H1 (cell line): Measurements from ENCODE around the gene RGS9BP. TPM values are rescaled to one million over a fixed set of nuclear protein-coding genes. Genes with fewer than 3 reads are reported as not detected.
A peak's percentile ranks its signal among the peaks of the same experiment; 100 is the strongest.

Experiments
- CTCF ChIA-PET: fragments of 300-600 bp; sonication (Branson Sonifier 250); formaldehyde crosslinking; loops from one replicate; lab custom pipeline; 2021; ENCODE audit not compliant: partially characterized antibody; lab: Charles Lee
- POLR2A ChIA-PET: fragments of 300-600 bp; sonication (Branson Sonifier 250); formaldehyde crosslinking; loops from one replicate; lab custom pipeline; 2021; ENCODE audit warnings: inconsistent platforms; ENCODE audit not compliant: partially characterized antibody; lab: Charles Lee
- DNase-seq, 2 experiments: peaks; one replicate each; pipeline versions ENCODE4 v3.0.0 to v3.0.0-alpha.2; 2010 to 2022; ENCODE audit warnings: low spot score in 2 of 2, low read depth in 1 of 2, mixed read lengths in 1 of 2
- FAIRE-seq: peaks from 2 replicates; lab custom pipeline; 2011; peaks lifted over from hg19 to GRCh38; lab: Jason Lieb, UNC
- H2AFZ ChIP-seq: 2 replicates; pipeline ENCODE4 v1.8.1; 2012; ENCODE audit warnings: low read length, inconsistent platforms
- H2AK5ac ChIP-seq: 2 replicates; pipeline ENCODE4 v1.6.1; 2013; ENCODE audit warnings: low read depth, low read length
- H2BK120ac ChIP-seq: replicated peaks from 2 replicates; pipeline ENCODE3; 2013; ENCODE audit warnings: low read depth, low read length, inconsistent platforms
- H2BK12ac ChIP-seq: 2 replicates; pipeline ENCODE4 v1.6.1; 2013; ENCODE audit warnings: low read depth, low read length
- H2BK15ac ChIP-seq: 2 replicates; pipeline ENCODE4 v1.6.1; 2013; ENCODE audit warnings: low read length
- H2BK20ac ChIP-seq: 2 replicates; pipeline ENCODE4 v1.6.1; 2013; ENCODE audit warnings: low read length
- H2BK5ac ChIP-seq: 2 replicates; pipeline ENCODE4 v1.6.1; 2013; ENCODE audit warnings: low read depth, low read length
- H3K14ac ChIP-seq: 2 replicates; pipeline ENCODE4 v1.6.1; 2013; ENCODE audit warnings: inconsistent platforms; ENCODE audit not compliant: insufficient read length
- H3K18ac ChIP-seq: 2 replicates; pipeline ENCODE4 v1.6.1; 2013; ENCODE audit warnings: low read length; ENCODE audit errors: extremely low read depth
- H3K23ac ChIP-seq: 2 replicates; pipeline ENCODE4 v1.6.1; 2013; ENCODE audit warnings: inconsistent platforms; ENCODE audit not compliant: insufficient read length
- H3K23me2 ChIP-seq: 2 replicates; pipeline ENCODE4 v1.6.1; 2013; ENCODE audit warnings: low read depth, low read length
- H3K27ac ChIP-seq: 2 replicates; pipeline ENCODE4 v1.6.1; 2011; ENCODE audit warnings: low read depth, low read length, inconsistent platforms
- H3K27me3 ChIP-seq, 4 experiments: replicated peaks in 1 of 4; 1 replicate in 1 of 4; 2 replicates in 3 of 4; pipeline versions ENCODE4 v1.6.1 to v1.8.1; 2011 to 2013; ENCODE audit warnings: low read length in 3 of 4, mild to moderate bottlenecking in 3 of 4, inconsistent platforms in 2 of 4, mixed read lengths in 2 of 4, moderate library complexity in 1 of 4; ENCODE audit not compliant: control insufficient read depth in 3 of 4, insufficient read depth in 3 of 4; ENCODE audit errors: extremely low read depth in 1 of 4
- H3K36me3 ChIP-seq, 4 experiments: 2 replicates each; pipeline versions ENCODE4 v1.6.1 to v1.8.1; 2011 to 2013; ENCODE audit warnings: mild to moderate bottlenecking in 4 of 4, low read length in 3 of 4, moderate library complexity in 2 of 4, control low read depth in 1 of 4, inconsistent platforms in 1 of 4; ENCODE audit not compliant: insufficient read depth in 4 of 4, control insufficient read depth in 2 of 4
- H3K4ac ChIP-seq: replicated peaks from 2 replicates; pipeline ENCODE3; 2013; ENCODE audit warnings: low read length, low read depth, mixed read lengths, inconsistent platforms; ENCODE audit not compliant: insufficient read length
- H3K4me1 ChIP-seq, 4 experiments: replicated peaks in 1 of 4; 1 replicate in 1 of 4; 2 replicates in 3 of 4; pipeline versions ENCODE4 v1.6.1 to v1.8.1; 2011 to 2013; ENCODE audit warnings: low read length in 3 of 4, inconsistent platforms in 2 of 4, mixed read lengths in 1 of 4; ENCODE audit not compliant: insufficient read depth in 4 of 4, control insufficient read depth in 3 of 4
- H3K4me2 ChIP-seq, 2 experiments: 2 replicates each; pipeline versions ENCODE4 v1.6.1 to v1.8.1; 2011 to 2013; ENCODE audit warnings: low read depth in 2 of 2, low read length in 2 of 2, control low read depth in 1 of 2, inconsistent platforms in 1 of 2, mild to moderate bottlenecking in 1 of 2; ENCODE audit not compliant: insufficient read depth in 1 of 2
- H3K4me3 ChIP-seq, 4 experiments: fragments of 200-600, 300-600 bp in 1 of 4; sonication (generic), shearing (Covaris generic), sonication (Bioruptor Twin) in 1 of 4; 2 replicates each; pipeline versions ENCODE4 v1.5.1 to v1.8.1; 2011 to 2016; ENCODE audit warnings: low read length in 4 of 4, low read depth in 3 of 4, control low read depth in 2 of 4, inconsistent platforms in 2 of 4, mild to moderate bottlenecking in 2 of 4, mixed read lengths in 1 of 4, moderate library complexity in 1 of 4; ENCODE audit not compliant: insufficient read depth in 2 of 4; ENCODE audit errors: extremely low read depth in 1 of 4
- H3K56ac ChIP-seq: replicated peaks from 2 replicates; pipeline ENCODE3; 2013; ENCODE audit warnings: low read depth, mild to moderate bottlenecking, mixed read lengths, low read length, inconsistent platforms; ENCODE audit not compliant: insufficient read length
- H3K79me1 ChIP-seq: 2 replicates; pipeline ENCODE4 v1.6.1; 2013; ENCODE audit warnings: low read depth, low read length, control low read depth
- H3K79me2 ChIP-seq, 2 experiments: 2 replicates each; pipeline versions ENCODE4 v1.6.1 to v1.8.1; 2012 to 2013; ENCODE audit warnings: low read length in 2 of 2, mild to moderate bottlenecking in 2 of 2, inconsistent platforms in 1 of 2; ENCODE audit not compliant: insufficient read depth in 2 of 2, control insufficient read depth in 1 of 2
- H3K9ac ChIP-seq, 4 experiments: replicated peaks in 1 of 4; 1 replicate in 1 of 4; 2 replicates in 3 of 4; pipeline versions ENCODE4 v1.6.1 to v1.8.1; 2011 to 2013; ENCODE audit warnings: low read depth in 3 of 4, low read length in 3 of 4, control low read depth in 2 of 4, mild to moderate bottlenecking in 2 of 4, moderate library complexity in 2 of 4, inconsistent platforms in 1 of 4; ENCODE audit errors: extremely low read depth in 1 of 4
- H3K9me3 ChIP-seq, 2 experiments: 2 replicates each; pipeline versions ENCODE4 v1.6.1 to v1.8.1; 2012 to 2013; ENCODE audit warnings: mild to moderate bottlenecking in 2 of 2, moderate library complexity in 2 of 2, control low read depth in 1 of 2, inconsistent platforms in 1 of 2, low read depth in 1 of 2, low read length in 1 of 2, mixed read lengths in 1 of 2; ENCODE audit not compliant: insufficient read depth in 2 of 2
- H4K20me1 ChIP-seq, 2 experiments: replicated peaks in 1 of 2; 2 replicates each; pipeline versions ENCODE3 to v1.8.1; 2011 to 2013; ENCODE audit warnings: inconsistent platforms in 2 of 2, low read length in 2 of 2, mild to moderate bottlenecking in 1 of 2; ENCODE audit not compliant: insufficient read depth in 2 of 2, control insufficient read depth in 1 of 2
- H4K5ac ChIP-seq: 2 replicates; pipeline ENCODE4 v1.6.1; 2013; ENCODE audit warnings: low read length, low read depth, mixed read lengths, inconsistent platforms; ENCODE audit not compliant: insufficient read length
- H4K8ac ChIP-seq: 2 replicates; pipeline ENCODE4 v1.8.0; 2013; ENCODE audit warnings: mild to moderate bottlenecking, moderate library complexity, low read length, inconsistent platforms; ENCODE audit not compliant: insufficient read depth; ENCODE audit errors: extremely low read depth
- H4K91ac ChIP-seq: replicated peaks from 2 replicates; pipeline ENCODE3; 2013; ENCODE audit warnings: low read length, mixed read lengths, inconsistent platforms; ENCODE audit not compliant: insufficient read length
- FOSL1 ChIP-seq: IDR thresholded peaks from 2 replicates; pipeline ENCODE4 v1.6.1; 2011; ENCODE audit warnings: mild to moderate bottlenecking, low read depth, low read length, moderate library complexity; ENCODE audit not compliant: insufficient read depth
- SUZ12 ChIP-seq: fragments of 200-600 bp; sonication (generic); IDR thresholded peaks from 2 replicates; pipeline ENCODE4 v1.6.1; 2012; ENCODE audit warnings: mild to moderate bottlenecking, inconsistent platforms, low read length, moderate library complexity, mixed read lengths
- WGBS, 2 experiments: shearing (Covaris generic) in 1 of 2; methylation state at CpG; one replicate each; pipeline versions ENCODE4 v1.1.6 to v1.1.7; 2013 to 2015; ENCODE audit warnings: low lambda C conversion rate in 2 of 2, mixed read lengths in 2 of 2, inconsistent platforms in 1 of 2, low coverage in 1 of 2, missing lambda C conversion rate in 1 of 2; ENCODE audit not compliant: insufficient replicate concordance in 2 of 2, insufficient coverage in 1 of 2, insufficient read length in 1 of 2; ENCODE audit errors: extremely low coverage in 1 of 2, missing lambda C conversion rate in 1 of 2; 5-methylcytosine and 5-hydroxymethylcytosine counted together
- polyA plus RNA-seq, 7 experiments: library from polyadenylated mRNA; depleted of rRNA in 3 of 7; stranded (reverse) in 5 of 7; unstranded in 2 of 7; fragments of >200 nt in 5 of 7; fragments of 200-250 nt in 2 of 7; gene quantifications; 1 replicate in 5 of 7; 2 replicates in 1 of 7; 4 replicates in 1 of 7; pipeline versions ENCODE4 v1.2.1 to v1.2.3, GENCODE V29; 2011 to 2013; ENCODE audit warnings: missing spikeins in 2 of 7, mixed read lengths in 2 of 7
- total RNA-seq: library from RNA; stranded (reverse); fragmentation: NEBNext Ultra II Directional; extraction: Animal tissue kit (Norgen Biotek cat#: 25700); gene quantifications from 2 replicates; pipeline ENCODE4 v1.2.1, GENCODE V29; 2021

RGS9BP gene
- total and polyA plus RNA-seq, 2 of the 8 experiments (the other 6 are each of a cell fraction or from before 2014, with no cell fraction given), result 0.11 to 0.26 TPM

DNA sequence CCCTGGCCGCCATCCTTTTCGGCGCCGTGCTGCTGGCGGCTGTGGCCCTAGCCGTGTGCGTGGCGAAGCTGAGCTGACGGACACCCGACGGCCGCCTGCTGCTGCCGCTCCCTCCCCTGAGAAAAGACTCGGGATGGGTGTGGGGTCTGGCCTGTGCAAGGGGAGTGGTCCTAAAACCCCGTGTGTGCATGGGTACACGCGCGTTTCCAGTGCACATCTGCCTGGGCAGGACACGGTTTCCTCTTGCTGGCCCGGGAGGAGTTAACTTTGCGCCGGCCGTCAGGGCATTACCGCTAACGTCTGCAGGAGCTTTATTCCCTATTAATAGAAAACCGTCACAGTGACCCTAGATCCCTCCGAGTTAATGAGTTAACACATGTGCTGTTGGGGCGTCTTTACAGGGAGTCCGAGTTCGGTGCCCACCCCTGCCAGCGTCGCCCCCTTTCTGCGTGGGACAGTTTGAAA is 1.3 kb downstream of the RGS9BP start:
- Histone ChIP-seq H3K9me3 (no peaks in the 10 kb centered on the region; a peak in 1 of 4 replicates), H2BK120ac (no peak overlapping the region), H3K4me3 (peak overlapping the region in 3 of 4 experiments; percentile 27 to 91 (median 36); a peak in 6 of 8 replicates), H3K79me2 (peaks cover 0 to 25% of the 10 kb centered on the region in 2 experiments; a peak in 2 of 4 replicates), H3K4me1 (peaks cover 8 to 16% (median 11%) of the 10 kb centered on the region in 4 experiments; a peak in 6 of 7 replicates), H4K91ac (no peak overlapping the region), H3K36me3 (peaks cover 0 to 6% (median 0%) of the 10 kb centered on the region in 4 experiments; a peak in 1 of 8 replicates), H4K5ac (no peak overlapping the region), H3K23ac (no peak overlapping the region), H3K23me2 (peaks cover 14% of the 10 kb centered on the region; the same call in 1 of the 2 replicates), H2AK5ac (no peak overlapping the region), H4K8ac (peak overlapping the region; percentile 82; the same call in 1 of the 2 replicates), H2BK20ac (no peak overlapping the region), H3K9ac (no peak overlapping the region), H3K56ac (no peak overlapping the region), H2BK5ac (no peak overlapping the region), H3K14ac (no peak overlapping the region), H3K79me1 (peaks cover 13% of the 10 kb centered on the region), H2BK15ac (no peak overlapping the region), H3K18ac (no peak overlapping the region; the same call in 1 of the 2 replicates), H2AFZ (no peak overlapping the region), H3K27me3 (peaks cover 20 to 33% (median 26%) of the 10 kb centered on the region in 4 experiments), H4K20me1 (peaks cover 10 to 16% of the 10 kb centered on the region in 2 experiments), H3K4ac (no peak overlapping the region), H2BK12ac (no peak overlapping the region), H3K27ac (no peak overlapping the region), H3K4me2 (peak overlapping the region; percentile 80 to 91)
- CTCF ChIA-PET, result interaction anchor here (0.5 to 1.6 kb wide), 5 partner anchors 9 to 683 kb away, joined by 3 to 4 read pairs (median 4); no protein-coding TSS in a partner anchor
- DNase-seq (no peak), FAIRE-seq (no peak)
- WGBS, 2 experiments, result 33% methylated on average over 28 of the region's 33 CpGs; no CpG with 5 or more reads in 1 of the 2 experiments
- TF ChIP-seq SUZ12 (peak; percentile 58; the same call in 1 of the 2 replicates), FOSL1 (no peak)
- POLR2A ChIA-PET, result interaction anchor here (0.7 to 2.8 kb wide), 3 partner anchors 10 to 271 kb away, joined by 3 to 12 read pairs (median 4); partner anchors contain the start of genes DPY19L3 and NUDT19
